GM21619 (cell line): ENCODE measurements around the gene ZNF341.
"Not testable (repeated sequence)": the region's sequence is repeated elsewhere in the genome, so short reads cannot be mapped to it uniquely, and the experiment has no call there.

Source experiments
- ATAC-seq: cut with Tn5 transposase; IDR thresholded peaks from one replicate; pipeline ENCODE4 v1.9.1; 2021; ENCODE audit not compliant: unreplicated experiment

Gene ZNF341

DNA sequence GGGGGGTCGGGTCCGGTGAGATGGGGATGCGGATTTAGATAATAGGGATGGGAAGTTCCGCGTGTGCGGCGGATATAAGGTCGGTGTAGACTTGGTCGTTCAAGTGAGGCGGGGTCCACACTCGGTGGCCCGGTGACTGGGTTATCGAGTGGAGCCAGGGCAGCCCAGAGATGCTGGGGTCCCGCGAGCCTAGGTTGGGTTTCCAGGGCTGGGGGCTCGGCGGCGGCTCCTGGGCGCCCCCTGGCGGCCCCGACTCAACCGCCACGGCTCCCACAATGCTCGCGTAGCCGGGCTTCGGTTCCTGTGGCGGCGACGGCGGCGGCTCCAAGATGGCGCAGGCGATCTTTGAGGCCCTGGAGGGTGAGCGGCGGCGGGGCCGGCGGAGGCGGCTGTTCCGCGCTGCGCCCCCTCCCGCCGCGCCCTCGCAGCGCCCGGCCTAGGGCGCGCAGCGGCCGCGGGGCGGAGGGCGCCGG is at the start of gene ZNF341:
ZNF341 (plus strand) TSS at position 304 of the 473 bp plus-strand sequence; CDS start at position 330, 26 bp downstream.
- peak; percentile 49 for ATAC-seq

DNA sequence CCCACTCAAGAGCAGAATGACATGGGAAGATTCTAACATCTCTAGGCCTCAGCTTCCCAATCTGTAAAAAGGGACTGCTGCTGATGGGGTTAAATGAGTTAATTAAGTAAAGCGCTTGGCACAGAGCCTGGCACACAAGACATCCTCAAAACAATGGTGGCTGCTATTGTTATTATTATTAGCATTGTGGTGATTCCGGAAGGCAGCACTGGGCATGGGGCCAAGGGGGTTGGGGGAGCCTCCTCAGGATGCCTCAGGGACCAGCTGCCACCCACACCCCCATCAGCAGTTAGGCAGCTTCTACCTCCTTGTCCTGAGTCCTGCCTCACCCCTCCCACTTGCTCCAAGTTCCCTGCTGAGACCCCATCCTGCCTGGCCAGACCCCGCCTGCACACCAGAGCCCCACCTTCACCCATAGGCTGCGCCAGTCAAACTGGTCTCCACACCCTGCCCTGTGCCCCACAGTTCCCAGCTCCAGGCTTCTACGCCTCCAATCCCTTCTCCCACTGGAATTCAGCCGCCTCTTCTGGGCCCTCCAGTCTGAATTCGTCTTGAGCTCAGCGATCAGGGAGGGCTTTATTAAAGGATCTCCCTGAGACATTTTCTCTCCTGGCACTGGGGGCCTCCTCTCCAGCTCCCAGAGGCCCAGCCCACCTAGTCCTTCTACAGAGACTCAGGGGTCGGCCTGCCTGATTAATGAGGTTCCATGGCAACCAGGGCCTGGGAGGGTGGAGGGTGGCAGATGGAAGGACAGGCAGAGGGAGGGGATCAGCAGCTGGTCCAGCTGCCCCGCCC is 47.1 kb upstream of the ZNF341 start:
- no peak for ATAC-seq

DNA sequence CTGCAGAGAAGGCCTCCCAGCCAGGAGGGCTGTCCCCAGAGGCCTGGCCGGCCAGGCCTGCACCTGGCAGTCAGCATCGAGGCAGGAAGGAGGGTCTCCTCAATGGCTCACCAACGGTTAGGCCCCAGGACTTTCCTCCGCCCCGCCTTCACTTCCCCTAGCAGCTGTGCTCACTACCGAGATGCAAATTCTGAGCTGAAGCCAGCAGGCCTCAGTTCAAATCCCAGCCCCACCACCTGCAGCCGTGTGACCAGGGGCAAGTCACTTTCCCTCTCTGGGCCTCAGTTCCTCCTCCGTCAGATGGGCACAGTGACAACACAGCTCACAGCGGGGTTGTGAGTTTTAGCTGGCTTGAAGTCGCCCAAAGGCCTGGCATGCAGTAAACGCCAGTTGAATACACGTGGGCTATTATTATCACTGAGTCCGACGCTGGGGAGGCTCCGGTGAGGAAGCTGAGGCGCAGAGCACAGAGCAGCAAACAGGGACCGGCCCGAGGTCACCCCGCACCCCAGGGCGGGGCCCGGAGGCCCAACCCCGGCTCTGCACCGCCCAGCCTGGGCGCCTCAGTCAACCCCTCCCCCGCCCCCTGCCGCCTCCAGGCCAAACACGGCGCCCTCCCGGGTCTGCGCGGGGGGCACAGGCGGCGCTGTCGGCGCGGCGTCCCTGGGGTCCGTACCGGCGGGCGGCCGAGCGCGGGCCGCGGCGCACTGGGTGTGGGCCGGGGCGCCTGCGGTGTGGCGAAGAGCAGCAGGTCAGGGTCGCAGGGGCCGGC is 46.3 kb upstream of the ZNF341 start:
- ATAC-seq: peak; percentile 38

DNA sequence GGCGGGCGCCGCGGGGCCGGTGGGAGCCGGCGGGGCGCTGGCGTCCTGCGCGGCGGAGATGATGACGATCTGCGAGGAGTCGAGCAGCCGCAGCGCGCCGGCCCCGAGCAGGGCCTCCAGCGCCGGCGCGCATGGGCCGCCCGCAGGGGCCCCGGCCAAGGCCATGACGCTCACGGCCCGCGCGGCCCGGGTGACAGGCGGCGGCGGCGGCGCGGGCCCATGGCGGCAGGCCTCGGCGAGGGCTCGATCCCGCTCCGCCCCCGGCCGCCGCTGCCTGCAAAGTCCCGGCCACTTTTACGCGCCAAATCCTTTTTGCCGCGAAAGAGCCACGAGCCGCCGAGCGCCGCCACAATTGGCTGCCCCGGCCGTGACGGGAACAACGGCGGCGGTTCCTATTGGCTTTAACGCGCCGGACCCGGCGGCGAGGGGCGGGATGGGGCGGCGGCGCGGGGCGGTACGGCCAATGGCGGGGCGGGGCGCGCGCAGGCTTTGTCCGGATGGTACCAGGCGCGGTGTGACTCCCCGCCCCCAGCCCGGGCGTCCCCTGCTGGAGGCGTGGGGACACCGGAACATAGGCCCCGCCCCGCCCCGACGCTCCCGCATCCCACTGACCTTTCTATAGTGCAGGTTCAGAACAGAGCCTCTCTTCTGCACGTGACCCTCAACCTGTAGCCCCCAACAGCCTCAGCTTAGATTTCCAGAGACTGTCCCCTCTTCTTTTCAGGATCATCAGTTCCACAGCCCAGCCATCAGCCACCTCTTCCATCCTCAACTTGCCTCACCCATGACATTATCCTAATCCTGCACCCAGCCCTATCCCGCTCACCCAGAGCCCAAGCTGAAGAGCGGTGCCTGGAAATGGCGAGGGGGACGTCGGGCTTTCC is 45.5 kb upstream of the ZNF341 start, which contains the start of gene E2F1:
E2F1 (minus strand) TSS at position 286 of the 884 bp plus-strand sequence; CDS start at position 165, 121 bp downstream.
- peak; percentile 68 for ATAC-seq

DNA sequence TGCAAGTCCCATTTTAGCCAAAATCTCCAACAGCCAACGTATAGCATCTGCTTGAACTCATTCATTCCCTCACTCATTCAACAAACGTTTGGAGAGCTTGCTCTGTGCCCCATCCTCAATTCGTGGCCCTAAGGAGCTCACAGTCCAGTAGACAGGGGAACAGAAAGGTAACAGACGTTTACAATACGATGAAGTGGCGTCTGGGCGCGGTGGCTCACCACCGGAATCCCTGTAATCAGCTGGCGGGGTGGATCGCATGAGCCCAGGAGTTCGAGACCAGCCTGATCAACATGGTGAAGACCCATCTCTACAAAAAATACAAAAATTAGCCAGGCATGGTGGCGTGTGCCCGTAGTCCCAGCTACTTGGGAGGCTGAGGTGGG is 44.8 kb upstream of the ZNF341 start:
- ATAC-seq: no peak

DNA sequence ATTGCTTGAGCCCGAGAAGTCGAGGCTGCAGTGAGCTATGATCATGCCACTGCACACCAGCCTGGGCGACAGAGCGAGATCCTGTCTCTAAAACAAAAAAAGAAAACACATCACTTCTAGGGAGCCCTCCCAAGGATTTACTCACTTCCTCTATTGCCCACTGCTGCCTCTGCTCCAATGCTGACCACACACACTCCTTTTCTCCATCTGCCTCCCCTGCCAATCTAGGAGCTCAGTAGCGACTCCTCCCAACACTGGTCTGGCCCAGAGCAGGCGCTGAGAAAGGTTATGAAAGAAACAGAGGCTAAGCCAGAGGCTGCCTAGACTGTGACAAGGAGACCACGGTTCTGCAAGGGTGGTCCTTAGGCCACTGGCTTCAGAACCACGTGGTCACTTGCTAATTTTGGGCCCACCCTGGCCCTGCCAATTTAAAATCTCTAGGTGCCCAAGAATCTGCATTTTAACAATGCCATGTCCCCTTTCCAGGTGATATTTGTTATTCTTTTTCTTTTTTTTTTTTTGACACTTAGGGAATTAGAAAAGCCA is 44.4 kb upstream of the ZNF341 start:
- no peak for ATAC-seq

DNA sequence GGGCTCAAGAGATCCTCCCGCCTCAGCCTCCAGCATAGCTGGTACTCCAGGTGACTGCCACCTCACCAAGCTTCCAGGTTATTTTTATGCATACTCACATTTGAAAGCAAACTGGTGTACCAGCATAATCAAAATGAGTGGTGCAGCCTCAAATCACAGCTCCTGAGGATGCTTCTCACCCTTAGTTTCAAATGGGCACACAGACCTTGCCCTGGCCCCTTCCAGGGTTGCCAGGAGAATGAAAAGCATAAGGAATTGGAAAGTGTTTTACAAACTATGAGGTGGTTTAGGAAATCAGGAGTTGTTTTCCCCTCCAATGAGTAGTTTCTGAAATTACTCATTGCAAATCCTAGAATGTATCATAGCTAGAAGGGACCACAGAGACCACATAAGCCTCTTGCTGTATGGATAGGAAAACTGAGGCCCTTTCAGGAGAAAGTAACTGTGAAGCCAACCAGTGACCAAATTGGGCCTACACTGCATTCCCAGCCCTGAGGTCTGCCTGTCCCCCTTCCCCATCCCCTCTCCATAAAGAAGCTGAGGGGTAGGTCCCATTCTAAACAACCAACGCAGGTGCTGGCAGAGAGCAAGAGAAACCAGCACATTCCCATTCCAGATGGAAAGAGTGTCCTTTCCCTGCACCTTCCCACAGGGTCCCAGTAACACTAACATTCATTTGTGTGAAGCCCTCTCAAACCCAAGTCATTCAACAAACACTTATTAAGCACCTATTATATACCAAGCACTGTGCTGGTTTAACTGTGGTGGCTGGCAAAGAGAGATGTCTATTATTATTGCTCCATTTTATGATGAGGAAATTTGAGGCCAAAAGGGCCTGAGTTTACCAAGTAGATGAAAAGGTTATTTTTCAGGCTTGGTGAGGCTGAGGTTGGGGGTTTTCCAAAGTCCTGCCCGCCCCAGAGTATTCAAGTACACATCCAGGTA is 43.5 kb upstream of the ZNF341 start:
- no peak for ATAC-seq

DNA sequence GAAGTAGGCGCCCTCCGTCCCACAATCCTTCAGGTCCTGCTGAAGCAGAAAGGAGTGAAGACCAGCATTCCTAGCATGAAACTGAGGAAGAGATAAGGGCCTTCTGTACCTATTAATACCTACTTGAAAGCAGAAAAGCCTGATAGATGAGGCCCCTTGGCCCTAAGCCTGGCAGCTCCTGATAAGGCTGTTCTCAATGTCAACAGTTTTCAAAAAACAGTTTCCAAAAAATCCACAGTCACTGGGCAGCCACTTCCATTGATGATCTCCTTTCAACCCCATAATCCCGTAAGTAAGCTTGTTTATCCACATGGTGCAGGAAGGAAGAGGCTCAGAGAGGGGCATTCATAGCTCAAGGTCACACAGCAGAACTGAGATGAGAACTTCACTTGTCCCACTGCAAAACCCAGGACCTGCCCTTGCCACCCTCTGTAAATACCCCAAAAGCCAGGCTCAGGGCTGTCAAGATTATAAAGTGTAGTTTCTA is 42.8 kb upstream of the ZNF341 start:
- no peak for ATAC-seq

DNA sequence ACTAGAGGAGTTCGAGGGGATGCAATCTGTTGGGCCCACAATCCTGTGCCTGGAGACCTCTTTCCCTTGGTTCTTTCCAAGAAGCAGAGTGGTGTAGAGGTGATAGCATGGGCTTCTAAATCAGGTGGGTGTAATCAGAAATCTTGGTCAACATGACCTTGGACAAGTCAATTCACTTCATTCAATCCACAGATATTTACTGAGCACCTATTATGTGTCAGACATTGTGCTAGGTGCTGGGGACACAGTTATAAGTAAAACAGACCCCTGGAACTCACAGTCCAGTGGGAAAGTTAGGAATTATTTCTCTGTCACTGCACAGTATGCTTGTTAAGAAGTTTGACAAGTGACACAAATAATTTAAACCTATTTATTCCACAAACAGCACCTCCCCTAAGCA is 42.3 kb upstream of the ZNF341 start:
- no peak for ATAC-seq

DNA sequence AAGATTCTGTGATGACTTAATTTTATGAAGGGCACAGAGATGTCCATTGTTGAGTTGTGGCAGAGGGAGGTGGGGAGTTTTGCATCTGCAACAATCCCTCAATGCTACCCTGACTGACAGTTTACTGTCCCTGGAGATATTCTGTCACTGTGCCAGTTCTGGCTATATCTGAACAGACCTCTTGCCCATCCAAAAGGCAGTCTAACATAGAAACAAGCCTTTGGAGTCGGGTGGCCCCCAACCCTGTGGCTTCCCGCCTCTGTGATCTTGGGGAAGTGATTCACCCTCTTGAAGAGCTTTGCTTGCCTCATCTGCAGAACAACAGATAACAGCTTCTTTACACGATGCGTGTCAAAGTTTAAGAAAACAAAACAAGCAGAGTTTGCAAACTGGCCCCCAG is 41.8 kb upstream of the ZNF341 start:
- no peak for ATAC-seq

DNA sequence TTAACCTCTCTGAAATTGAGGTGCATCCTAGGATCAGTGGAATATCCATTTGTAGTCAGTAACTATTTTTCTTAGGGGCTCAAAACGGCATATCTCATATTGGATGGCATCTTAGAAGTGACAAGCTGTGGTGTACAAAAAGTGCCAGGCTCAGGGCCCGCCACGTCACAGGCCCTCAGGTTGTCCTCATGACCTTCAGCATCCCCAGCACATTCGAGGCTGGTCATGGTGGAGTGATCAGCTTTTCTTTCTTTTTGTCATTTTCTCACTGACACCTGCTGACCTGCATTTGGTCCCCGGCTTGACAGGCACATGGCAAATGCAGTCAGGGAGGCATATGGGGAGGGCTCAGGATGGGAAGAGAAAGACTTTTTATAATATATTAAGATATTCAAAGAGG is 38.5 kb upstream of the ZNF341 start:
- no peak for ATAC-seq

DNA sequence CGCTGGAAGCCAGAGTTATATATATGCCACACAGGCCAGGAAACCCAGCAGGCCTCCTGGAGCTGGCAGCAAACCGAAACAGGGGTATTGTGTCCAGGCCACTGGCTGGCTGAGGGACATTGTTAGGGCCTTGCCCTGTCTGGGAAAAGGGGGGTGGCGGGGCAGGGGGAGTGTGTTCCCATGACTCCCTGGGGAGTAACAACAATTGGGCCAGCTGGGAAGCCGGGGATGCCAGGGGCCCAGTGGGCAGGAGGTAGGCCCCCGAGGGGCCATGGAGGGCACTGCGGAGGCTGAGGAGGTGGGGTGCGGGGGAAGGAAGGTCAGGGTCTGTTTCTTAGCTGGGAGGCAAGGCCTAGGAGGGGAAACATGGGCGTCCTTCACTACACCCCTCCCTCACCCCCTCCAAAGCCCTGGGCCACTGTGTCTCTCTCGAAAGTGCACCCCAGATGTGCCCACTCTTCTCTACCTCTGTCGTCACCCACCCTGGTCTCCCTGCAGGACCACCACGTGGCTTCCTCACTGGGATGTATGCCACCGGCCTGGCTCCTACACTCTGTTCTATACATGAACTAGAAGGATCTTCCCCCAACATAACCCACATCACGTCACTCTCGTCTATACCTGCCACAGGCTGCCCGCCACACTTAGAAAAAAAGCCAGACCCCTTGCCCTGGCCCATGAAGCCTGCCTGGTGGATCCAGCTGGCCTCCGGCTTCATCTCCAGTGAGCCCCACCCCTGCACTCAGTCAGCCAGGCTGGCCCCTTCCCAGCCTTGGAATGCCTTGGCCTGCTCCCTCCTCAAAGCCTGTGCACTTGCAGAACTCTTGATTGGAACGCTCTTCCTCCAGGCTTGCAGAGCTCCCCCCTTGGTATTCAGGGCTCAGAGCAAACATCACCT is 37.8 kb upstream of the ZNF341 start:
- no peak for ATAC-seq

DNA sequence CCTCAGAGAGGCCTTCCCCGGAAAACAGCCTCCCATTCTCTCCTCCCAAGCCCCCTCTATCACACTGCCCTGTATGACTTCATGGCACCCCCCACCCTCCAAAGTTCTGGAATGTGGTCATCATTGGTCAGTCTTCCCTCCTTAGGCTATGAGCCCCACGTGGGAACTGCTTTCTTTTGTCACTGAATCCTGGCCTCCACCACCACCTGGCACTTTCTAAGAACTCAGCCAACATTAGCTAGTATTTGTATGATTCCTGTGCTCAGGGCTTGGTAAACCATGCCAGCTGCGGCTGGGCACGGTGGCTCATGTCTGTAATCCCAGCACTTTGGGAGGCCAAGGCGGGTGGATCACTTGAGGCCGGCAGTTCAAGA is 37.2 kb upstream of the ZNF341 start:
- ATAC-seq: no peak

DNA sequence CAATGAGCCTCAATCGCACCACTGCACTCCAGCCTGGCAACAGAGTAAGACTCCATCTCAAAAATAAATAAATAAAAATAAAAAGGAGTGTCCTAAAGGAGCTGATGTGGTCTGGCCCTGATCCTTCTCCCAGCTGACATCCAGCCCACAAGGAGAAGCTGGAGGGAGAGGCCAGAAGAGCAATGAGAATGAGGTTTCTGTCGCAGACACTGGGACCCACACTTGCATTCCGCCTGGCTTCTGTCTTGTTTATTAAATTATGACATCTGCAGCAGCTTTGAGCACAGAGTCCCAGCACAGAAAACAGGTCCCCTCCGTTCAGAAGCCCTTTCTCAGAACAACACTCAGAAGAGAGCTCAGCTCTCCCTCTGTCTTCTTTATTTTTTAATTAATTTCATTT is 35.3 kb upstream of the ZNF341 start:
- ATAC-seq: no peak

DNA sequence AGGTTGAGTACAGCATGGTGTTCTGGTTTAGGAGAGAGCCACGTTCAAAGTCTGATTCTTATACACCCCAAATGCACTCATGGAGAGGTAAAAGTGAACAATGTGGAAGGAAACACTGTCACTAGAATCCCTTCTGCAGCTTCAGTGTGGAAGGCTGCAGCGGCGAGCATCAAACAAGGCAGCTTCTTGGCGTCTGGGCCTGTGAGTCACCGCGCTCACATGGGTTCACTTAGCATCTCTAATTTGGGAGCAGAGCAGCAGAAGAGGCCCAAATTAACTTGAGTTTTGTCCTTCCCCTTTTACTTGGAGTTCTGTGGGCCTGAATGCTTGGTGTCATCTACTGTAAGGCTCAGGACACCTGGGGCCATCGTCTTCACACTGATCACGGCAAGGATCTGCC is 34.7 kb upstream of the ZNF341 start:
- ATAC-seq: no peak

DNA sequence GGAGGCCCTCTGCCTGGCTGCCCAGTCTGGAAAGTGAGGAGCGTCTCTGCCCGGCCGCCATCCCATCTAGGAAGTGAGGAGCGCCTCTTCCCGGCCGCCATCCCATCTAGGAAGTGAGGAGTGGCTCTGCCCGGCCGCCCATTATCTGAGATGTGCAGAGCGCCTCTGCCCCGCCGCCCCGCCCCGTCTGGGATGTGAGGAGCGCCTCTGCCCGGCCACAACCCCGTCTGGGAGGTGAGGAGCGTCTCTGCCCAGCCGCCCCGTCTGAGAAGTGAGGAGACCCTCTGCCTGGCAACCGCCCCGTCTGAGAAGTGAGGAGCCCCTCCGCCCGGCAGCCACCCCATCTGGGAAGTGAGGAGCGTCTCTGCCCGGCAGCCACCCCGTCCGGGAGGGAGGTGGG is 32.8 kb upstream of the ZNF341 start:
- ATAC-seq: not testable (repeated sequence)

DNA sequence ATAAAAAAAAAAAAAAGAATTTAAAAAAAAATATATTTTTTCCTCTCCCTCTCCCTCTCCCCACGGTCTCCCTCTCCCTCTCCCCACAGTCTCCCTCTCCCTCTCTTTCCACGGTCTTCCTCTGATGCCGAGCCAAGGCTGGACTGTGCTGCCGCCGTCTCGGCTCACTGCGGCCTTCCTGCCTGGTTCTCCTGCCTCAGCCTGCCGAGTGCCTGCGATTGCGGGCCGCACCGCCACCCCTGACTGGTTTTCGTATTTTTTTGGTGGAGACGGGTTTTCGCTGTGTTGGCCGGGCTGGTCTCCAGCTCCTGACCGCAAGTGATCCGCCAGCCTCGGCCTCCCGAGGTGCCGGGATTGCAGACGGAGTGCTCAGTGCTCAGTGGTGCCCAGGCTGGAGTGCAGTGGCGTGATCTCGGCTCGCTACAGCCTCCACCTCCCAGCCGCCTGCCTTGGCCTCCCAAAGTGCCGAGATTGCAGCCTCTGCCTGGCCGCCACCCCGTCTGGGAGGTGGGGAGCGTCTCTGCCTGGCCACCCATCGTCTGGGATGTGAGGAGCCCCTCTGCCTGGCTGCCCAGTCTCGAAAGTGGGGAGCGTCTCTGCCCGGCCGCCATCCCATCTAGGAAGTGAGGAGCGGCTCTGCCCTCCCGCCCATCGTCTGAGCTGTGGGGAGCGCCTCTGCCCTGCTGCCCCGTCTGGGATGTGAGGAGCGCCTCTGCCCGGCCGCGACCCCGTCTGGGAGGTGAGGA is 30.9 kb upstream of the ZNF341 start:
- ATAC-seq: not testable (repeated sequence)
